Stomach smooth muscle (tissue), 2 donors: ENCODE results near the gene SPN.
"Not testable (repeated sequence)": the region's sequence is repeated elsewhere in the genome, so short reads cannot be mapped to it uniquely, and the experiment has no call there.

Experiments
- H3K27ac ChIP-seq: one replicate; pipeline ENCODE4 v1.7.0; 2013; ENCODE audit warnings: mild to moderate bottlenecking, low read length, inconsistent platforms
- H3K27me3 ChIP-seq, 2 donors: one replicate each; pipeline ENCODE4 v1.7.0; 2013; ENCODE audit warnings: low read length in 2 of 2; ENCODE audit not compliant: insufficient read depth in 2 of 2, control insufficient read depth in 1 of 2
- H3K36me3 ChIP-seq, 2 donors: one replicate each; pipeline ENCODE4 v1.7.0; 2013; ENCODE audit warnings: low read length in 2 of 2; ENCODE audit not compliant: control insufficient read depth in 2 of 2, insufficient read depth in 2 of 2
- H3K4me1 ChIP-seq: one replicate; pipeline ENCODE4 v1.7.0; 2013; ENCODE audit warnings: low read length; ENCODE audit not compliant: control insufficient read depth, insufficient read depth
- H3K4me3 ChIP-seq, 2 donors: one replicate each; pipeline ENCODE4 v1.7.0; 2013; ENCODE audit warnings: low read length in 2 of 2
- H3K9ac ChIP-seq, 2 donors: one replicate each; pipeline ENCODE4 v1.7.0; 2013; ENCODE audit warnings: low read length in 2 of 2, mild to moderate bottlenecking in 1 of 2
- H3K9me3 ChIP-seq, 2 donors: one replicate each; pipeline ENCODE4 v1.7.0; 2013; ENCODE audit warnings: low read length in 2 of 2; ENCODE audit not compliant: control insufficient read depth in 2 of 2
- donor health status: healthy.
- donor health status: Pancreatic carcinoma.

SPN gene

DNA sequence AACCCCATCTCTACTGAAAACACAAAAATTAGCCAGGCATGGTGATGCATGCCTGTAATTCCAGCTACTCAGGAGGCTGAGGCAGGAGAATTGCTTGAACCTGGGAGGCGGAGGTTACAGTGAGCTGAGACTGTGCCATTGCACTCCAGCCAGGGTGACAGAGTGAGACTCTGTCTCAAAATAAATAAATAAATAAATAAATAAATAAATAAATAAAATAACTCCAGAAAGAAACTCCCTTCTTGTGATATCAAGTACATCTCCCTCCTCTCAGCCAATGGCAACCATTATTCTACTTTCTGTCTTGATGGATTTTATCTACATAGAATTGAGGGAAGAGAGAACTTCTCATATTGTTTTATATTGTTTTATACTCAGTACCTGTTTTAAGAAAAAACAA, 44.1 kb downstream of the SPN start:
- not testable (repeated sequence) for H3K4me1 ChIP-seq, H3K9ac ChIP-seq, H3K36me3 ChIP-seq, H3K27me3 ChIP-seq, H3K9me3 ChIP-seq, H3K4me3 ChIP-seq, H3K27ac ChIP-seq

DNA sequence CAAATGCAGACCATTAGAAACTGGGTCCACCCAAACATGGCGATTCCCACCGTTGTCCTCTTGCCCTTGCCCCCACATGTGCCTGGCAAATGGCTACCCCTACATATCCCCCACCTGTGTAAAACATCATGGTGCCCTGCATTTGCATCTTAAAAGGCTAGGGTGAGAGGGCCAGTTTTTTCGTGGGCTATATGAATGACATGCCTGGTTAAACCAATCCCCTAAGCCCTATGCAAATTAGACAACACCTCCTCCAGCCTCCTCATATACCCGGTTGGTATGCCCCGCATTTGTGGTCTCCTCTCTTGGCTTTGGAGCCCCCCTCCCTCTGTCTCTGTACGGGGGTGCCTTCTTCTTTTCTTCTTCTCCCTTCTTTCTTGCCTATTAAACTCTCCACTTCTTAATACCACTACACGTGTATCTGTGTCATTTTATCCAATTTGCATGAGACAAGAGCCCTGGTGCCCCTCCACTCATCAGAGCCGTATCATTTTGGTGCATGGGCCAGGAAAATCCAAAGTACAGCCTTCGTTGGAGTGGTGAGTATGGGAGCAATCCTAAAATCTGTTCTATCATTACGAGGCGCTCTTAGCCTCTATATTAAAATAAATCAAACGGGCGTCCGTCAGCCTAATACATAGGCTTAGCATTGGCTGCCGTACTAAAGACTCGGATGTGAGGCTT, 46.0 kb downstream of the SPN start:
- Histone ChIP-seq H3K27me3 (no peaks in the 10 kb centered on the region), H3K27ac (no peak overlapping the region), H3K36me3 (no peaks in the 10 kb centered on the region), H3K9me3 (no peaks in the 10 kb centered on the region), H3K4me3 (no peak overlapping the region), H3K4me1 (peaks cover 3% of the 10 kb centered on the region), H3K9ac (no peak overlapping the region)

DNA sequence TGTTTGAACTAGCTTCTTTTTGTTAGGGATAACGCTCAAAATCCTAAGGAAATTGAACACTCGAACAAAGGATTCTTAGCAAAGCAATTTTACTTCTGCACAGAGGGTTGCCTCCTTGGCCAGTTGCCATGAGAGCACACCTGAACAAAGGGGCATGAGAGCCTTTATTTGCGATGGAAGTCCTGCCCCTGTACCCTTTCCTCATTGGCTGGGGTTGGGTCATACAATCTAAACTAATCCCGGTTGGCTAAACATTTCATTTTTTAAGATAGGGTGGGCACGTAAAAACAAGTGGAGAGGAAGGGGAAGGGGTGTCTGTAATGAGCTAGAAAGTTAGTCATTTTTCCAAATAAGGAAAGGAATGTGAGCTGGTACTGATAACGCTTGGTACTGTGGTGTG, 46.6 kb downstream of the SPN start:
- H3K4me3 ChIP-seq, H3K9ac ChIP-seq: not testable (repeated sequence)

DNA sequence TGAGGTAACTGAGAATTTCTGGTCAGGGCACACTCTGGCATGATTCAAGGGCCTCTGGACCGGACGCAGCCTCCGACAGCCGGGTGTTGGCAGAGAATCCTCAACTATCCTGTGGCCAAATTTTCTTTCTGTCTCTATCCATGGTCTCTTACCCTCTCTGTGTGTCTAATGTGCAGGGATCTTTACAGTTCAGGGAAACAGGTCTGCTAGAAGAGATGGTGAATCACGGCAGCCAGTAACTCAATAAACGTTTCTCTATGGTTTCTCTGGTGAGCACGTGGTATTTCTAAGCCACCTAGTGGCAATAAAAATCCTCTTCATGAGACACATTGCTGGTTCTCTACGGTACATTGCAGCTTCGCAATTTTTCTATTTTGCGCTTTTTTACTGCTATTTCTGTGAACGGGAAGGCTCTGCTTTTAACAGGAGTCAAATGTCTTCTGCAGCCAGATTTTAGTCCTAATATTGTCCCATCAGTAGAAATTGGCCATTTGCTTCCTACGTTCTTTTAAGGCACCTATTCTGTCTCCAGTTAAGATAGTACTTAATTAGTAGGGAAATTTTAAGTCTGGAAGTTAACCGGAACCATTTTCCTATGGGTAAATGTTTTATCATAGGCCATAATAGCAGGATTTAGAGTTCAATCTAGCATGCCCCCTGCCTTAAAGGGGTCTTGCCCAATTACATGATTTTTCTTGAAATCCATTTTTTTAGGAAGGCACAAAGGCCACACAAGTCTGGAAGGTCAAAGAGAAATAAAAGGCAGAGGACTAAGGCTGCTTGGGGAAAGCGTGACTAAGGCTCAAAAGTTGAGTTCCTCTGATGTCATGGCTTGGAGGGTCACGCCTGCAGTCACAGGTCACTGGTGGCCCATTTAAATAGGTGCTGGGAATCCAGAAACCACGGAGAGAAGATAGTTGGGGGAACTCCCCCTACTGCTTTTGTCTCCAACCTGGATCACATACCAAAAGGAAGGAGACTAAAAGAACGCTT, 47.5 kb downstream of the SPN start:
- no peak overlapping the region for H3K27ac ChIP-seq
- no peak overlapping the region for H3K4me3 ChIP-seq
- no peaks in the 10 kb centered on the region for H3K27me3 ChIP-seq
- peaks cover 3% of the 10 kb centered on the region for H3K4me1 ChIP-seq
- H3K9ac ChIP-seq = peak overlapping the region in 1 of 2 donors; percentile 6
- no peaks in the 10 kb centered on the region for H3K9me3 ChIP-seq
- no peaks in the 10 kb centered on the region for H3K36me3 ChIP-seq

More for the DNA sequence above, 46.6 kb downstream of the SPN start:
- H3K36me3 ChIP-seq, H3K27me3 ChIP-seq, H3K4me1 ChIP-seq, H3K9me3 ChIP-seq, H3K27ac ChIP-seq: not testable (repeated sequence)

DNA sequence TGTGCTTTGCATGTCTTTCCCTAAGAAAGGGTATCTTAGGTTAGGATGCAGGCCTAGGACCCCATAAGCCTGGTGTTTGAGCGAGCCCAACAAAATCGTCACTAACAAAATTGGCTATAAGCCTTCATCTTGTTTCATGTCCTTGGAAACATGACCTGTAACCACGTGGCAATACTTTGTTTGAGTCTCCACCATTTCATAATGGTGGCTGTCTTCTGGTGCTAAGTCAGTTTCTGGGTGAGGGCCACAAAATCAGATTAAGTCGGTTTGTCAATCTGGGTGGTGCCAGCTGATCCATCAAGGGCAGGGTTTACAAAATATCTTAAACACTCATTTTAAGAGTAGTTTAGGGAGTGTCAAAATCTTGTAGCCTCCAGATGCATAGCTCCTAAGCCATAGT, 49.8 kb downstream of the SPN start:
- no peak overlapping the region for H3K4me3 ChIP-seq
- H3K27me3 ChIP-seq = no peaks in the 10 kb centered on the region
- peaks cover 3% of the 10 kb centered on the region for H3K4me1 ChIP-seq
- H3K9me3 ChIP-seq = no peaks in the 10 kb centered on the region
- no peak overlapping the region for H3K9ac ChIP-seq
- no peaks in the 10 kb centered on the region for H3K36me3 ChIP-seq
- H3K27ac ChIP-seq = no peak overlapping the region

DNA sequence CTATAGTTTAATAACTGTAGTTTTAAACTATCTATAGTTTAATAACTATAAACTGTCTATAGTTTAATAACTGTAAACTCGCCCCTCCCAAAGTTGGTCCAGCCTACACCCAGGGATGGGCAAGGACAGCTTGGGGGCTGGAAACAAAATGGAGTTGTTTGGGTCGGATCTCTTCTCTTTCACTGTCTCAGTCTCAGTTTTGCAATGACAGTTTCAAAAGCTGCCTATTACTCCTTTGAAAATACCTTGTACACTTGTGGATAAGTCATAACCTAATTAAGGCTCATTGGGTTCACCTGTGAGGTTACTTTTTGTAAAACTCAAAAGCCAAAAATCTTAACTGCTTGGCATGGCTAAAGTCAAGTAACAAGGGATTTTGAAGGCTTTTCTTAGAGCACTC, 51.3 kb downstream of the SPN start:
- Histone ChIP-seq H3K27me3 (no peaks in the 10 kb centered on the region), H3K9me3 (no peaks in the 10 kb centered on the region), H3K27ac (no peak overlapping the region), H3K4me1 (peaks cover 3% of the 10 kb centered on the region), H3K9ac (no peak overlapping the region), H3K36me3 (no peaks in the 10 kb centered on the region), H3K4me3 (no peak overlapping the region)

DNA sequence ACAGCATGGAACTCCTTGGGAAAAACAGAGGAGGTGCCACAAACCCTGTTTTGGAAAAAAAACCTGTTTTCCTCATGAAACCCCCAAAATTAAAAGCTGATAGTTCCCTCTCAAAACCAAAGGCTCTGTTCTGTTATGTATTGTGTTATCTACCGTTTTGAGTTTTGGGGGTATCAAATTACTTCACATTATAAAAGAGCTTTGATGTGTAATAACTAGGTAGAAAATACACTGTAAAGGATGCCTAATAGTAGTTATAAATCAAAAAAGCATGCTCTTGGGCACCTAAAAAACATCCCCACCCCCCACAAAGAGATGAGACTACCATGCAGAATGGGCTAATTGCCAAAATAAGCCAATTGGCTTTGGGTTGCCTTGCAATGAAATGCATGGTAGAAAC, 51.9 kb downstream of the SPN start:
- H3K9ac ChIP-seq = no peak overlapping the region
- no peak overlapping the region for H3K4me3 ChIP-seq
- H3K4me1 ChIP-seq = peaks cover 3% of the 10 kb centered on the region
- H3K36me3 ChIP-seq = no peaks in the 10 kb centered on the region
- no peaks in the 10 kb centered on the region for H3K27me3 ChIP-seq
- no peaks in the 10 kb centered on the region for H3K9me3 ChIP-seq
- H3K27ac ChIP-seq = no peak overlapping the region

DNA sequence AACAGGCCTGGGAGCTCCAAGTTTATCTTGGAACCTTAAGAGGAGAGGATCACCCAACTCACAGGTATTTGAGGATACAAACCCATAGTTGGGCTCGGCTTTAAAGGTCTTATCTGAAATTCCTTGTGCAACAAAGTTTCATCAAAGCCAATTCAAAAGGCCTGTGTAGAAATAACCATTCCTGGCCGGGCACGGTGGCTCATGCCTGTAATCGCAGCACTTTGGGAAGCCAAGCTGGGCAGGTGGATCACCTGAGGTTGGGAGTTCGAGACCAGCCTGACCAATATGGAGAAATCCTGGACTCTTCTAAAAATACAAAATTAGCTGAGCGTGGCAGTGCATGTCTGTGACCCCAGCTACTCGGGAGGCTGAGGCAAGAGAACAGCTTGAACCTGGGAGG, 54.1 kb downstream of the SPN start:
- H3K27me3 ChIP-seq = no peaks in the 10 kb centered on the region
- H3K27ac ChIP-seq = no peak overlapping the region
- no peaks in the 10 kb centered on the region for H3K36me3 ChIP-seq
- H3K9me3 ChIP-seq = no peaks in the 10 kb centered on the region
- no peak overlapping the region for H3K4me3 ChIP-seq
- peaks cover 3% of the 10 kb centered on the region for H3K4me1 ChIP-seq
- no peak overlapping the region for H3K9ac ChIP-seq

DNA sequence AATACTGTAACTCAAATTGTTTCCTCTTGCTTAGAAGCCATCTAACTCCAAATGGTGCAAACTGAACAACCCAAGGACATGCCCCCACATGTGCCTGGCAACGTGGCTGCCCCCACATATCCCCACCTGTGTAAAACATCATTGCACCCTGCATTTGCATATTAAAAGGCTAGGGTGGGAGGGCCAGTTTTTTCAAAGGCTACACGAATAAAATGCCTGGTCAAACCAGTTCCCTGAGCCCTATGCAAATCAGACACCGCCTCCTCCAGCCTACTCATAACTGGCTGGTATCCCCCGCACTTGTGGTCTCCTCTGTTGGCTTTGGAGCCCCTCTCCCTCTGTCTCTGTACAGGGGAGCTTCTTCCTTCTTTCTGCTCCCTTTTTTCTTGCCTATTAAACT, 56.0 kb downstream of the SPN start:
- H3K9ac ChIP-seq = no peak overlapping the region
- H3K4me1 ChIP-seq = no peaks in the 10 kb centered on the region
- no peak overlapping the region for H3K4me3 ChIP-seq
- no peaks in the 10 kb centered on the region for H3K9me3 ChIP-seq
- H3K36me3 ChIP-seq = no peaks in the 10 kb centered on the region
- H3K27me3 ChIP-seq = no peaks in the 10 kb centered on the region
- H3K27ac ChIP-seq = no peak overlapping the region
